Measurements from ENCODE around the gene SETD5.

The SETD5 gene

DNA sequence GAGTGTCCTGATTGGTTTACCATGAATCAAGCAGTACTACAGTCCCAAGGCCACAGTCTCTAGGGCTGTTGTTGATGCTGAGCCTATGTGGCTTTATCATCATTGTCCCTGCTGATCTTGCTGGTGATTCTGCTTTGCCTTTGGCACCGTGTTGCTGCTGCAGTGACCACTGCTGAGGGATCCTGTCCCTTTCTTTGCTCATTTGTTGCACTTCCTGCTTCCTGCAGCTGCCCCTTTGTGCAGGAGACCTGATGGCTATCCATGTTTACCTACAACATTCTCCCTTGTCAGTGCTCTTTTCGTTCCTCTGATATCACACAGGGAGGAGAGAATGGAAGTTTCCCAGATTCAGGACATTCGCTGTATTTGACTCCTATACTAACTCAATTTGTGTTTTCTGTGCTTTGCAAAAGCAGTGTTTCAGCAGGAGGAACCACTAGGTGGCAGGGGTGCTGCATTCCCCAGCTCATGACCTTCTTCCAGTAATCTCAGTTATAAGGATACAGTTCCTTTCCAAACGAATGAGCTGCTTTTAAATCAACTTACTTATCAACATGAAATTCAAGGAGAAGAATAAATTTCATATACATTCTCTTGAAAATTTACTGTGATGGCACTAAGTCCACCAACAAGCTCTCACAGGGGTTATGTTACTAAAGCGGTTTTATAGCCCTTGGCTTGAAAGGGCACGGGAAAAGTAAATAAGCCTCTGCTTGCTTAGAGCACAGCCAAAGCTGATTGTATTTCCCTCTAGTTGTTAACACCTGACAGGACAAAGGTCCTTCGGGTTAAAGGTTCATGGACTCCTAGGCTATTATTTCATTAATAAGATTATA lies 44.3 kb upstream of the SETD5 start:
- TF ChIP-seq RAD21 (IDR thresholded peaks at IDR 0.05; ENCODE audit: low read depth) (peak; percentile 86), TEAD4 (IDR thresholded peaks at IDR 0.05) (peak; percentile 28; the same call in 1 of the 2 replicates)
- TF ChIP-seq, protein P1, sequence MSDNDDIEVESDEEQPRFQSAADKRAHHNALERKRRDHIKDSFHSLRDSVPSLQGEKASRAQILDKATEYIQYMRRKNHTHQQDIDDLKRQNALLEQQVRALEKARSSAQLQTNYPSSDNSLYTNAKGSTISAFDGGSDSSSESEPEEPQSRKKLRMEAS (IDR thresholded peaks at IDR 0.05): no peak

DNA sequence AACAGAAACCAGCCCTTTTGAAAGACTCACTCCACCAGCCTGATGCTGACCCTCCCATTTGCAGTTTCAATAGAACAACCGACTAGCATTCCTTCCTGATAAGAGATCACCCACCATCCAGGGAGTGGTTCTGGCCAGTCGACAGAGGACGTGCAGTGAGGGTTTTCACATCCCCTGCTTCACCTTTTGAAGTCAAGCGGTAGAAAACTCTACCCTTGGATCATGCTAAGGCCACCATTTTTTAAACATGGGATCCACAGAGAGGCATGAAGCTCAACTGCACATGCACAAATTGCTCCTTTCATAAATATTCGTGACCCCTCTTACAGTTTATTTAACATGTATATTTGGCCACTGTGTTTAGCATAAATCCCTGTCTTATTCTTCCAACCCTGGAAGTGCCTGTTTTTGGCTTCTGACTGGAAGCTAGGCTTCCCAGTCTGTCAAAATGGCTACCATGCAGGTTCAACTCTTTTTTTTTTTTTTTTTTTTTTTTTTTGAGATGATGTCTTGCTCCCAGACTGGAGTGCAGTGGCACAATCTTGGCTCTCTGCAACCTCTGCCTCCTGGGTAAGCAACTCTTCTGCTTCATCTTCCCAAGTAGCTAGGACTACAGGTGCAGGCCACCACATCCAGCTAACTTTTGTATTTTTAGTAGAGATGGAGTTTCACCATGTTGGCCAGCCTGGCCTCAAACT lies 35.6 kb upstream of the SETD5 start:
- TF ChIP-seq CREB1 (IDR thresholded peaks at IDR 0.05; ENCODE audit: low read depth): no peak
- no peak for TF ChIP-seq YY1 (IDR thresholded peaks at IDR 0.05; ENCODE audit: low read depth)
- no peak for TF ChIP-seq EP300 (IDR thresholded peaks at IDR 0.05; ENCODE audit: borderline replicate concordance)
- TF ChIP-seq CEBPB (IDR thresholded peaks at IDR 0.05): no peak
- no peak for TF ChIP-seq EGR1 (IDR thresholded peaks at IDR 0.05)
- TF ChIP-seq TAF1 (IDR thresholded peaks at IDR 0.05; ENCODE audit: low read depth): no peak
- TF ChIP-seq, protein P2, sequence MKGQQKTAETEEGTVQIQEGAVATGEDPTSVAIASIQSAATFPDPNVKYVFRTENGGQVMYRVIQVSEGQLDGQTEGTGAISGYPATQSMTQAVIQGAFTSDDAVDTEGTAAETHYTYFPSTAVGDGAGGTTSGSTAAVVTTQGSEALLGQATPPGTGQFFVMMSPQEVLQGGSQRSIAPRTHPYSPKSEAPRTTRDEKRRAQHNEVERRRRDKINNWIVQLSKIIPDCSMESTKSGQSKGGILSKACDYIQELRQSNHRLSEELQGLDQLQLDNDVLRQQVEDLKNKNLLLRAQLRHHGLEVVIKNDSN (IDR thresholded peaks at IDR 0.05): no peak

DNA sequence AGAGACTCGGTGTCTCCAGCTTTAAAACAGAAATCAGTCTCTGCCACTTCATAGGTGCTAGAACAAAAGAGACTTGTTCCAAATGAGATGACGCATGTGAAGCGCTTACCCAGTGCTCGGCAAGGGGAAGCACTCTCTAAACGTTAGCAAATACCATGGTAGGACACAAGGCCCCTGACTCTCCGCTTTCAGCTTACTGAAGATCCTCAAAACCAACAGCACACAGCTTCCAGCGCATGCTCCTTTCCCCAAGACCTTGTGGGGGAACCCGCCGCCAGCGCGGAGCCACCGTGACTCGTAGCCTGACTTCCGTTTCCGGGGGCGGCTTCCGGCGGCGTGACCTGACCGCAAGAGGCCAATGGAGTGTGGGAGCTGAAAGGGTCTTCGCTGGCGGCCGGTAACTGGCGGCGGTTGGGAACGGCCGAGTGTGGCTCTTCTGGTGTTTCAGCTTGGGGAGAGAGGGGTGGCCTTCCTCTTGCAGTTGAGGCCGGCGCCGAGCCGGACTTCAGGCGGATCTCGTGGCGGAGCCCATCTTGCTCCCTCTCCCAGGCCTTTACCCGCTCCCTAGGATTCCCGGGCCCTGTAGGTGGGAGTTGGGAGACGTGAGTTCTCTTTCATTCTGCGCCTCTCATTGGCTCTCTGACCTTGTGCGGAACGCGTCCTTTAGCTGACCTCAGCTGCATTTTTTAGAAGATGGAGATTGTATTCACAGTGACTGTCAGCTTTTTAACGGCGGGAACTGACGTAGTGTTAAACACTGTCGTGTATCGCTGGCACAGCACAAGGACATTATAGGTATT lies 34.5 kb upstream of the SETD5 start, which contains the start of gene THUMPD3:
THUMPD3 (plus strand) TSS at position 324 of the 800 bp plus-strand sequence. CDS start 2,015 bp downstream, outside the sequence.
- TF ChIP-seq TAF1 (IDR thresholded peaks at IDR 0.05; ENCODE audit: low read depth): peak; percentile 93
- TF ChIP-seq TEAD4 (IDR thresholded peaks at IDR 0.05): 0 out of 2 replicates have a peak, but pooled peaks have one; percentile 3
- TF ChIP-seq RAD21 (IDR thresholded peaks at IDR 0.05; ENCODE audit: low read depth): no peak
- TF ChIP-seq EGR1 (IDR thresholded peaks at IDR 0.05): peak; percentile 73
- TF ChIP-seq TCF12 (IDR thresholded peaks at IDR 0.05; ENCODE audit: low read depth): peak; percentile 57
- no peak for TF ChIP-seq NFIC (IDR thresholded peaks at IDR 0.05)
- no peak for TF ChIP-seq CEBPB (IDR thresholded peaks at IDR 0.05)
- TF ChIP-seq FOXM1 (IDR thresholded peaks at IDR 0.05; ENCODE audit: borderline replicate concordance, low read depth): peak; percentile 33; the same call in 1 of the 2 replicates
- TF ChIP-seq, protein P3, sequence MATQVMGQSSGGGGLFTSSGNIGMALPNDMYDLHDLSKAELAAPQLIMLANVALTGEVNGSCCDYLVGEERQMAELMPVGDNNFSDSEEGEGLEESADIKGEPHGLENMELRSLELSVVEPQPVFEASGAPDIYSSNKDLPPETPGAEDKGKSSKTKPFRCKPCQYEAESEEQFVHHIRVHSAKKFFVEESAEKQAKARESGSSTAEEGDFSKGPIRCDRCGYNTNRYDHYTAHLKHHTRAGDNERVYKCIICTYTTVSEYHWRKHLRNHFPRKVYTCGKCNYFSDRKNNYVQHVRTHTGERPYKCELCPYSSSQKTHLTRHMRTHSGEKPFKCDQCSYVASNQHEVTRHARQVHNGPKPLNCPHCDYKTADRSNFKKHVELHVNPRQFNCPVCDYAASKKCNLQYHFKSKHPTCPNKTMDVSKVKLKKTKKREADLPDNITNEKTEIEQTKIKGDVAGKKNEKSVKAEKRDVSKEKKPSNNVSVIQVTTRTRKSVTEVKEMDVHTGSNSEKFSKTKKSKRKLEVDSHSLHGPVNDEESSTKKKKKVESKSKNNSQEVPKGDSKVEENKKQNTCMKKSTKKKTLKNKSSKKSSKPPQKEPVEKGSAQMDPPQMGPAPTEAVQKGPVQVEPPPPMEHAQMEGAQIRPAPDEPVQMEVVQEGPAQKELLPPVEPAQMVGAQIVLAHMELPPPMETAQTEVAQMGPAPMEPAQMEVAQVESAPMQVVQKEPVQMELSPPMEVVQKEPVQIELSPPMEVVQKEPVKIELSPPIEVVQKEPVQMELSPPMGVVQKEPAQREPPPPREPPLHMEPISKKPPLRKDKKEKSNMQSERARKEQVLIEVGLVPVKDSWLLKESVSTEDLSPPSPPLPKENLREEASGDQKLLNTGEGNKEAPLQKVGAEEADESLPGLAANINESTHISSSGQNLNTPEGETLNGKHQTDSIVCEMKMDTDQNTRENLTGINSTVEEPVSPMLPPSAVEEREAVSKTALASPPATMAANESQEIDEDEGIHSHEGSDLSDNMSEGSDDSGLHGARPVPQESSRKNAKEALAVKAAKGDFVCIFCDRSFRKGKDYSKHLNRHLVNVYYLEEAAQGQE (IDR thresholded peaks at IDR 0.05; ENCODE audit: low read depth): no peak
- no peak for TF ChIP-seq CREB1 (IDR thresholded peaks at IDR 0.05; ENCODE audit: low read depth)
- peak; percentile 65; the same call in 1 of the 2 replicates for TF ChIP-seq ZBTB7A (IDR thresholded peaks at IDR 0.05; ENCODE audit: low read depth)
- no peak for TF ChIP-seq EP300 (IDR thresholded peaks at IDR 0.05; ENCODE audit: borderline replicate concordance)
- TF ChIP-seq, protein P2 (IDR thresholded peaks at IDR 0.05): peak; percentile 85
- TF ChIP-seq YY1 (IDR thresholded peaks at IDR 0.05; ENCODE audit: low read depth): peak; percentile 80
- TF ChIP-seq, protein P1 (IDR thresholded peaks at IDR 0.05): peak; percentile 97

DNA sequence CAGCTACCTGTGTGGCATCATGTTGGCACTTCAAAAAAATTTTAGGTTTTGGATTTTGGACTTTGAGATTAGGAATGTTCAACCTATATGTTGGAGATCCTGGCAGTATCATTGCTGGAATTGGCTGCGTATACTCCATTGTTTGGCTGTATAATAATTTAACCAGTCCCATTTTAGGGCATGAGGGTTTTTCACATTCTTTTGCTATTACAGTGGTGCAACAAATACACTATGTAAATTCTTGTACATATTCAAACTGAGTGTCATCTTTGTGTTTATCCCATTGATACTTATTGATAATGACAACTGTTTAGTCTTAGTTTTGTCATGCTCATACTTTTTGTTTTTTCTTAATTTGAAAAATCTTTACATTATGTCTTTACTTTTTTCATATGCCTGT lies 27.9 kb upstream of the SETD5 start:
- TF ChIP-seq TAF1 (IDR thresholded peaks at IDR 0.05; ENCODE audit: low read depth) (no peak), RAD21 (IDR thresholded peaks at IDR 0.05; ENCODE audit: low read depth) (no peak), NFIC (IDR thresholded peaks at IDR 0.05) (no peak), EP300 (IDR thresholded peaks at IDR 0.05; ENCODE audit: borderline replicate concordance) (no peak)
- TF ChIP-seq, protein P3 (IDR thresholded peaks at IDR 0.05; ENCODE audit: low read depth): no peak

DNA sequence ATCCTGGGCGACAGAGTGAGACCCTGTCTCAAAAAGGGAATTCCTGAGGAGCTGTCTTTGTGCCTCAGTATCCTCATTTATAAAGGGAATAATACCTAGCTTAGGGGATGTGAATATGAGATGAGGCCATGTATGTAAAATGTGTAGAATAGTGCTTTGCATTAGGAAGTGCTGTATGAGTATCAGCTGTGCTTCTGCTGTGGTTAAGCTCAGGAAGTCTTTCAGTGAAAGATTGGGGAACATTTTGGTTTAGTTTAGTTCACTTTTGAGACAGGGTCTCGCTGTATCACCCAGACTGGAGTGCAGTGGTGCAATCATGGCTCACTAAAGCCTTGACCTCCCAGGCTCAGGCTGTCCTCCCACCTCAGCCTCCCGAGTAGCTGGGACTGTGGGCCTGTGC lies 23.9 kb upstream of the SETD5 start:
- TF ChIP-seq NFIC (IDR thresholded peaks at IDR 0.05) (no peak), CEBPB (IDR thresholded peaks at IDR 0.05) (no peak), TCF12 (IDR thresholded peaks at IDR 0.05; ENCODE audit: low read depth) (no peak), FOXM1 (IDR thresholded peaks at IDR 0.05; ENCODE audit: borderline replicate concordance, low read depth) (no peak), YY1 (IDR thresholded peaks at IDR 0.05; ENCODE audit: low read depth) (no peak), RAD21 (IDR thresholded peaks at IDR 0.05; ENCODE audit: low read depth) (no peak), TEAD4 (IDR thresholded peaks at IDR 0.05) (no peak)
- TF ChIP-seq, protein P1 (IDR thresholded peaks at IDR 0.05): no peak
- TF ChIP-seq, protein P2 (IDR thresholded peaks at IDR 0.05): no peak
- TF ChIP-seq, protein P3 (IDR thresholded peaks at IDR 0.05; ENCODE audit: low read depth): no peak
